HTERT RPE-1 (cell line): ENCODE measurements around the gene RHOBTB1.
"Not testable (repeated sequence)": the region's sequence is repeated elsewhere in the genome, so short reads cannot be mapped to it uniquely, and the experiment has no call there.

Source experiments
- in situ Hi-C: fragments of 300-500 bp; cut with MboI; formaldehyde crosslinking; loops from 4 replicates; pipeline ENCODE4 v1.14.3; 2020; ENCODE audit warnings: low sequenced_read_pairs

Gene RHOBTB1

DNA sequence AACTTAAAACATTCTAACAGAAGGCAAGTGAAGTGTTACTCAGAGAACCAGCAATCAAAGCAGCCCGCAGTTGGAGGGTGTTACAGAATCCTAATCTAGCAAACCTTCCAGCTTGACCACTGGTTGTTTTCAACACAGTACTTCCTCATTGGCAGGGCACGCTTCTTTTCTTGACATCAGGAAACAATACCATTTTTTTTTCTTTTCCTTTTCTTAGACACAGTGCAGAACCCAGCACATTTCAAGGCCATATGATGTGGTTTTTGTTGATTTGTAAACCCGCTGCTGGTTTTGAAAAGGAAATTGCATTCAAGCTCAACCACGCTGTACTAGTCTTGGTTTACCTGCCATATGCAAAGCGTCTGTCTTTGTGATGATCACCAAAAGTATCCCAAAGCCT is 33.4 kb downstream of the RHOBTB1 start:
- in situ Hi-C loops, result no loop called here

DNA sequence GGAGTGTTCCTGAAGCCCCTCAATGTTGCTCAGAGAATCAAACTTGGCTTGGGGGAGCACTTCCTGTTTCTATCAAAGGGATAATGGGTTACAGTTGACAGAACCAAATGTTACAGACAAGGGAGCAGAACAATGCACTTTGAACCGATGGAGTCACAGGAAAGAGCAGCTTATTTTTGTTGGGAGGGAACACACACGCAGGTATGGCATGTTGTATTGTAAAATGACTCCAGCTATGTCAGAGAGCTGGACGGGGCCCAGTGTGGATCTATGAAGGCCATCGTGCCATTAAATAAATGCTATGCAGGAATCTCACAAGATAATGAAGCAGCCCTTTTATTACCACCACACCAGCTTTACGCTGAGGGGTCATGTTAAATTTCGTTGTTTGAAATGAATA is 35.1 kb downstream of the RHOBTB1 start:
- in situ Hi-C loops, result no loop called here

DNA sequence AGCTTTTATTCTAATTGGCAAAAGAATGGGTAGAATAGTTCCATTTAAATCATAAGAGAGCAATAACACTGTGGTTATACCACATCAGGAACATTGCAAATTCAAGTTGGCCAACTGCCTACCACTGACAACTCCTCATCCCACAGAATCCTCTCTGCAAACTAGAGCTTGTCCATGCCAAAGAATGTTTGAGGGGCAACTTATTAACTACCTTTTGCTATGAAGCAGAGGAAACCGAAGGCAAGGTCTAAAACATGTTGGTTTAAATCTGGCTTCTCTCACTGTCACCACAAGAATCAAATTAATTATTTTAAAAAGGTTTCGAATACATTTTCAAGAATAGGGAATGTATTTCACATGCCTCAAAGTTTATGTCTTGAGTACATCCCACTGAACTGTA is 36.0 kb downstream of the RHOBTB1 start:
- in situ Hi-C loops, result no loop called here

DNA sequence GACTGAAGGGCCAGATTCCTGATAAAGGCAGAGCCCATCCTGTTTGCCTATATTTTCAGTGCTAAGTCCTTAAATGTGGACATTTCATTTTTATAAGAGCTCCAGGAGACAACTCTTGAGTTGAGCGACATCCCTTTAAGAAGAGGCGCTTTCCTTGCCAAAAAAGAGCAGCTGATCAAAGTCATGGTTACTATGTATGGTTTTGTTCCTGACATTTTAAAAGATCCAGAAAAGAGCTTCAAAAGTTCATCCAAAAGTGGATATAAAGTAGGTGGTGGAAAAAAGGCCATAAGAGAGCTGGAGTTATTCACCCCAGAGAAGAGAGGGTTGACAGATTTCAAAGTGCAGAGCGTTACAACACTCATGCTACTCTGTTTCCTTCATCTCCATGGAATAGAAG is 36.7 kb downstream of the RHOBTB1 start:
- in situ Hi-C loops, result no loop called here

DNA sequence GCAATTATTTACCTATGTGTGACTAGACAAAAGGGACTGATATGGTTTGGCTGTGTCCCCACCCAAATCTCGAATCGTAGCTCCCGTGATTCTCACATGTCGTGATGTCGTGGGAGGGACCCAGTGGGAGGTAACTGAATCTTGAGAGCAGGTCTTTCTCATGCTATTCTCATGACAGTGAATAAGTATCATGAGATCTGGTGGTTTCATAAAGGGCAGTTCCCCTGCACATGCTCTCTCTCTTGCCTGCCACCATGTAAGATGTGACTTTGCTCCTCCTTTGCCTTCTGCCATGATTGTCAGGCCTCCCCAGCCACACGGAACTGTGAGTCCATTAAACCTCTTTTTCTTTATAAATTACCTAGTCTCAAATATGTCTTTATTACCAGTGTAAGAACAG is 37.2 kb downstream of the RHOBTB1 start:
- in situ Hi-C loops, result not testable (repeated sequence)

DNA sequence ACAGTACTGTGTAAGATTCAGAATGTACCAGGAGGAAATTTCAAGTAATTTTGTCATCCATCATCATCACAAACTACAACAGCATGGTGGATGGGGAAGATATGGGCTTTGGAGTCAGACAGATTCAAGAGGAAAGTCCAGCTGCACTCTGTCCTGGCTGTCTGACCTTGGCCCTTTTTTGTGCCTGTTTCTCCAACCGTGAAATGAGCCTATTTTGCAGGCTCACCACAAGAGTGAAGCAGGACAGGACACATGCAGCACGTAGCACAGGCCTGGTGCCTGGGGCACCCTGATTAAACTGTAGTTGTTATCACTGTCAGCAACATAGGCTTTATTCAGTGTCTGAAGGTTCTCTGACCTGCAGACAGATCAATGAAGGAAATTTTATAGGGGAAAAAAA is 37.6 kb downstream of the RHOBTB1 start:
- in situ Hi-C loops, result no loop called here

DNA sequence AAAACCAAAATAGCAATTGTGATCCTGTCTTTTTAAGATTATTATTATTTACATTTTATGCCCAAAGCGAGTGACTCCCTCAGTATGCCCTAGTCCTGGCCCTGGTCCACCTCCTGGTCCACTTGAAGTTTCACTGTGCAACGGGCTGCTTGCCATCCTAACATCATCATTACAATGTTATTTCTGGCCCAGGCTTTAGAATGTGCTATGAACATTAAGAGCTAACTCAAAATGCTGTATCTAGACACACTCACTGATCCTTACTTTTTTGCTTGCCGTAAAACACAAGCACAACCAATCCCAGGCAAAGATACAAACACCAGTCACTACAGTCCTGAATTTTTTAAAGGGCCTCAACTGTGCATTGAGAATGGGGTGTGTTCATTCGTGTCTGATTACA is 38.4 kb downstream of the RHOBTB1 start:
- in situ Hi-C loops, result no loop called here

DNA sequence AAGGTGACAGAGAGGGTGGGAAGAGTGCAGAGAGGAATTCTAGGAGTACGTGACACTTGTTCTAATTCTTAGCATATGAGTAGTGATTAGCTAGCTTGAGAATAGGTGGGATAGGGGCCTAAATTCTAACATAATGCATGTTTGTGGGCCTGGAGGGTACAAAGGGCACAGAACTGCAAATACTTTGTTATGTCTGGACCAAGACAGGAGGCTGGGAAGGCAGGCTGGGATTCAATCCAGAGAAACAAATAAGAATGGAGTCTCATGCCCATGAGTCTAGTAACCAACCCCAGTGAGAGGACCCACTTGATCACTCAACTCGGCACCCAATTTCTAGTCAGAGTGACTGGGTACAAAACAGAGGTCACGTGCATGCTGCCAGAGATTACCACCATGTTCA is 40.9 kb downstream of the RHOBTB1 start:
- in situ Hi-C loops, result no loop called here

DNA sequence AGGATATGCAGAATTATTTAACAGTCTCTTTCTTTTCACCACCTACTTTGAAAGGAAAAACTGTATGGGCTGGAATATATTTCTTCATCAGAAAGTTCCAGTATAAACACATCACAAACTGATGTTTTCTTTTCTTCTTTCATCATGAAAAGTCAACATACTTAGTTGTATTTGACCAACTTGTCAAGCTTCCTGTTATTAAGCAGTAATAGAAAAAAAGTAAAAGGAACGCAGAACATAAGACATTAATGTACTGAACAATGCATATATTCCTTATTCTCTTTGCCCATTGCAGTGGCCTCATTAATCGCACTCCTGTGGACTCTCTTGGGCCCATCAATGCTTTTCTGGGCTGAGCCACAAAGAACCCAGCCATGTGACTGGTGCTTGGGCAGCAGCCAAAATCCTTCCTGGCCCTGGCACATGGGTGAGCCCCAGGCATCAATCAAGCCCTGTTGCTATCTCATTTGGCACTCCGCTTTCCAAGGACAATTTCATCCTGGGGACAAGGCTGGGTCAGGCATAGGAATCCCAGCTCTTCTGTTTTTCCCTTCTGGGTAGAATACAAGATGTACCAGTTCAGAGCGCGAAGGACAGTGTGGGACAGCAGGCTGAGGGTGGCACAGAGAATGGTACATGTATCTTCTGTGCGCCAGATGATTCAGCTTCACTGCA is 42.3 kb downstream of the RHOBTB1 start:
- in situ Hi-C loops, result no loop called here

DNA sequence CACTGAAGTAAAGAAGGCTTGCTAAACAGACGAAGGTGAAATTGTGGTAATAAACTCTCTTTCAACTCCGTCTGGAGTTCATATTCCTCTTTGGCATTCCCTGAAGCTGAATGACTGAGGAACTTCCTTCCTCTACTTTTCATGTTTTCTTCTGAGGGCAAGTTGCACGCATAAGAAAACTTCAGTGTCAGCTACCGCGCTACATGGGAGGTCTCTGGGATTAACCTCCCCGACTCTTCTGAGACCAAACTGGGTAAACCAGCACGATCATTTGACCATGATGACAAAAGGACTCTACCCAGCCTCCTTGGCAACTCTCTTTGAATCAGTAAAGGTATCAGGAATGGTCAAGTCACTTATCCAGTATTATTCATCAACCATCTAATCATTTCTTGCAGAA is 44.7 kb downstream of the RHOBTB1 start:
- in situ Hi-C loops, result no loop called here

DNA sequence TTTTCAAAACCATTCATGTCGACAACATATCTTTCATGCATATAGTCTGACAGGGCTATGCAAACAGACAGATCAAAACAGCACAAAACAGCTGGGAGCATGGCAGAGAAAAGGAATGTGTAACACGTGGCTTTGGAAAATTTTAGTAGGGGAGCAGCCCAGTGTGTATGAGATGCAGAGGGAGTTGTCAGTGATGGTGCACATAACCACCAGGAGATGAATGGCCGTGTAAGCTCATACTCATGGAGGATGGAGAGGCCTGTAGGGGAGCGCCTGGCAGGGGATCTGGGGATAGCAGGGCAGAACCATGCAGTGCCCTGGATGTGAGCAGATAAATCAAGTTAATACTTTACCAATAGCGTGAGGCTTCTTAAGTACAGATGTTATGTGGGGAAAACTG is 45.7 kb downstream of the RHOBTB1 start:
- in situ Hi-C loops, result no loop called here

DNA sequence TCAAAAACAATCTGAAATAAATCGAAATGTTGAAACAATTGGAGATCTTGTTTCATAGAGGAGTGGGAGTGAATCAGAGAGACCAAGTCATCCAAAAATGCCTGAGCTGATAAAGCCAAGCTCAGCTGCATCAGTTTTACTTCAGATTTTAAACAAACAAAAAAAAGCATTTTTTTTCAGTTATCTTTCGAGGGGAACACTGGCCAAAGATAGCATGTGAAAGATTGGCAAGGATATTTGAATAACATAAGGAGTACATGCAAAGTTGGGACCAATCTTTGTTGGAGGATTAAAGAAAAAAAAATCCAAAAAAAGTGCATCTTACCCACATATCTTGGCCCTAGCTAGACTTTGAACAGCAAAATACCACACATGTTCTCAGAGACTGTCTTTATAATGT is 47.2 kb downstream of the RHOBTB1 start:
- in situ Hi-C loops, result no loop called here

DNA sequence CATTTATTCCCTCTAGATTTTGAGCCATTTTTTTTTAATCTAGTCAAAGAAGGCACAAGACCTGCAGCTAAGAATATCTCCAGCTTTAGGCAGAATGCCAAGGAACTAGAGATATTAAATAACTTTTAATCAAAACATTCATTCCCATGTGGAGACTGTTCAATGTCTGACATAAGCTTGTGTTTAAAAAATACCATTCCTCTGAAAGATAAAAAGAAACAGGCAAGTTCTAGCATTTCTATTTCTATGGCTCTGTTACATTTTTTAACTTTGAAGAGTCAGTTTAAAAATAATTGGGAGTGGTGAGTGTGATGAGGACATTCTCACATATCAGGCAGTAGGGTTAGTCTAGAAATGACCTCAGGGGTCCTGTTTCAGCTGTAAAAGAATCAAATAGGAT is 48.0 kb downstream of the RHOBTB1 start:
- in situ Hi-C loops, result no loop called here

DNA sequence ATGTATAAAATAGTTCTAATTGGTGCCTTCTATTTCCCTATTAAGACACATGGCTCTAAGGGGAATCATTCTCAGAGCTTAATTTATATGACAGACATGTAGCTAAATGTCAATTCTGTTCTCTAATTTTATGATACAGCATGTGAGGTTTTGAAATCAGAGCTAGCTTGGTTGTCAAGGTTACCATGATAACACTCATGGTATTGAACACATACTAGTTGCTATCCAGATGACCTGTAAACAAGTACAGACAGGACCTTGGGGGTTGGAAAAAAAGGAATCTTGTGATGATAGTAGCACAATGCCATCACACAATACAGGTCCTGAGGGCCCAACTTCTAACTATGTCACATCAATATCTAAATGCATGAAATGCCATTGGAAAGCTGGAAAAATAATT is 49.2 kb downstream of the RHOBTB1 start:
- in situ Hi-C loops, result no loop called here

DNA sequence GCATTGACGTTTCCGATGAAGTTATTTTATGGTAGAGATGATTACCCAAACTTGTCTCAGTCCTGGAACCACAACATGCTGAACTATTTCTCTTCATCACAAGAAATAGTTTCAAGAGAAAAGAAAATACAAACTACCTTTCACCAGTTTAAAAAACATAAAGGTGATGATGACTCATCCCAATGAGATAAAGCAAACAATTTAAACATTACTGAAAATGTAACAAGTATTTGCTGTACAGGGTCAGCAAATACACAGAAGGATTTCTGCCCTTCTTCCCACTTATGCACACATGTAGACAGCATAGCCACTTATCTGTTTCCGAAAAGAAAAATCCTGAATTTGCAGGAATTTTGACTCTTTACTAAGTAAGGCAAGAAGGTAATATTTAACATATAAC is 50.8 kb downstream of the RHOBTB1 start:
- in situ Hi-C loops, result no loop called here

DNA sequence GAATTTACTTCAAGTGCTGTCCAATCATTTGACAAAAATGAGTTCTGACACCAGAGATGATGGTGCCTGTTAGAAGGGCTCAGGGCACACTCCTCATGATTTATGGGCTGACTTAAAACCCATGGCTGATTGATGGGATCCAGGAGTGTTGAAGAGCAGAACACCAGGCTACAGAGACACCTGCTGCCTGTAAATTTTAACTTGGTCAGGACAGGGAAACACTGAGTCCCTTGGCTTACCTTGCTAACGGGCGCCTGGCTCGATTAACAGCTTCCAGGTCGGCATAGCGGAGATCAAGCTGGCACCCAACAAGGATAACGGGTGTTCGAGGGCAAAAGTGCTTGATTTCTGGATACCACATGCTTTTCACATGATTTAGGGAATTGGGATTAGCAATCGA is 51.4 kb downstream of the RHOBTB1 start:
- in situ Hi-C loops, result no loop called here

DNA sequence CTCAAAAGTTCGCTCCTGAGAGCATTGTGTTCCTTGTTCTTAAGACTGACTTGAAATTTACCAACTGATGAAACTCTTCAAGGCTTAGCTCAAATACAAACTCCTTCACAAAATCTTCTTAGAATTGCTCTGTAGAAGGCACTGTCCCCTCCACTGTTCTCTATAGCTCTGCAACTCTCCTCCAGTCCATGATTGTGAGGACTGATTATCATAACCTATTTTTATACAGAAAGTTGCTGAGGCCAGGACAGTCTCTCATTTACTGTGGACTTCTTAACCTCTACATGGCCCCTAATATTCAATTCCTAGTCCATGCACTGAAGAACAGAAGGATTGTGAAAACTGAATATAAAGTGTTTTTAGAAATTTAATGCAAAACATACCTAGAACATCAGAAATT is 53.2 kb downstream of the RHOBTB1 start:
- in situ Hi-C loops, result no loop called here

DNA sequence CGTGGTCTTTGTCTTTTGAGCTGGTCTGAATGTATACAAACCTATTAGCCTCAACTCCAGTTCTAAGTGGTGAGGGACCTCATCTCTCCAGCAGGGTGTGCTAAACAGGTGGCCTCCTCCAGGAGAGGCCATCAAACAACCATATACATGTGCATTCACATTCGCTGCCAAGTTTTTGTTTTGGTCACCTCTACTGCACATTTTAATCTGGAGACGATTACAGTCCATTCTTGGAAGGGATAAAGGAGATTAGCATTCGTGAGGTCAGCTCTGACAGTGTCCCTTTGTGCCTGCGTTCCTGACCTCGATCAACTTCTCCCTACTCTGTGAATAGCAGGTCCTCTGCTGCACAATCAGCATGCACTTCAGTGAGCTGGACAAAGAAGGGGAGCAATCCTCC is 60.8 kb downstream of the RHOBTB1 start:
- in situ Hi-C loops, result no loop called here

DNA sequence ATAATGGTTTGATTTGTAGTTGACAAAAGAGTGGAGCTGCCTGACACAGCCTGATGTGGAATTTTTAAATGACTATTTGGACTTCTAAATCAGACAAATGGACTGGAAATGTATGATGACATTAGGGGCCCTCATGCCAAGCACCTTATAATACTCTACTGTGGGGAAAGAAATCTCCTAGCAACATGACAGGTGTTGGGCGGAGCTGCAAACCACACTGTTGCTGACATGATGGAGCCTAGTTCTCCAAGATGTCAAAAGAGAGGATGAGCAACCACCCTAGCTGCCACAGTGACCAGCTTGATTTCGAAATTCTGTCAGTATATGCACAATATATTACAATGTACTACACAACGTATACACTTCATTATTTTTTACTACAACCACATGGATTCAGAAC is 65.8 kb downstream of the RHOBTB1 start:
- in situ Hi-C loops, result no loop called here

DNA sequence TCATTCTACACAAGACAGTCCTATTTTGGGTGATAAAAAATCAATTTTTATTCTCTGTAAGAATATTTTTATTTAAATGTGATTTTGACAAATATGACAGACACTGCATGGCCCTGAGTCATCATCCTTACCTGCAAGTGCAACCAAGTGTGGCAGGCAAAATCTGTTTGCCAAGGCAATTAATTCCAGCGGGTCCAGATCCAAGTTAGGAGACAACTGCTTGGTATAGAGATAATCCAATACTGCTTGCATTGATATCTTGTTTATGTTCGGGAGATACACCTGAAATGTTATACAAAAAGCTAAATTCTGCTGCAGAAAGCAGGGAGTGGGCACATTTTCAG is 66.2 kb downstream of the RHOBTB1 start:
- in situ Hi-C loops, result no loop called here

DNA sequence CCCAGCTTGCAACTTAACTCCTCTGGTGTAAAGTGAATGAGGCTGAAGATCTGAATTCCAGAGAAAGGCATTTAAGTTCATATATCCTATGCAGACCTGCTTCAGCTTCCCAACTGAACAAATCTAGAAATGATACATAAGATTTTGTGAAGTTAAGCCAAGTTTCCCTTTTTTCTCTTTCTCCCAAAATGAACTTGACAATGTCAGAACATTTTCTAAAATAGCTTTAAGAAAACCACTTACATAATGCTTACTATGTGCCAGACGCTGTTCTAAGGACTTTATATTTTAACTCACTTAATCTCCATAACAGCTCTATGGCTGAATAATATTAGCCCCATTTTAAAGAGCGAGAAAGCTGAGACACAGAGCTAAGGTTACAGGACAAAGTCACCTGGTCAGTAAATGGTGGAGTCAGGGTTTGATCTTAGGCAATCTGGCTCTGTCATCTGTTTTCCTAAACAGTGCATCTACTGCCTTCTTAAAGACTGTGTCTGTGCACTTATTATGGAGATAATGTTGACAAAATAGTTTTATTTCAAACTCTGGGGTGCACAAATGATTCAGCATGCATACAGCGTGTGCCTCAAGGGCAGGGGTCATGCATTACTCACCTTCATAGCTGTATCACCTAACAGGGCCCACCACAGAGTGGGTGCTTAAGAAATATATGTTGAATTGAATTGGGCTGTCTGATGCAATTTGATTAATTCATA is 66.8 kb downstream of the RHOBTB1 start:
- in situ Hi-C loops, result no loop called here

DNA sequence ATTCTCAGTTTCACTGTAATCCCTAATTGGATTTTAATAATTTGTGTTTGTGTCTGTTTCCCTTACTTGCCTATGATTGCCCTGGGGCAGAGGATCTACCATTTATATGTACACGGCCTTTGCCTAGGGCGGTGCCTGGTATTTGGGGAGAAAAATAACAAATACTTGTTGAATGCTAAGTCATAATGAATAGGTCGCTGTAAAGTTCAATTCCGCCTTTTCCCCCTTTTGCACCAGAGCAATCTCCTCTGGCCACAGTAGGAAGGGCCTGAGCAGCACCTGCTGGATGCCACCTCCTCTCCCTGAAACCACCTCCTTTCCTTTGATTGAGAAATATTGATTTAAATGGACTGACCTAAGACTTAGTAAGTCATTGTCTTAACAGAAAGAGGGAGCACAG is 70.2 kb downstream of the RHOBTB1 start:
- in situ Hi-C loops, result no loop called here

DNA sequence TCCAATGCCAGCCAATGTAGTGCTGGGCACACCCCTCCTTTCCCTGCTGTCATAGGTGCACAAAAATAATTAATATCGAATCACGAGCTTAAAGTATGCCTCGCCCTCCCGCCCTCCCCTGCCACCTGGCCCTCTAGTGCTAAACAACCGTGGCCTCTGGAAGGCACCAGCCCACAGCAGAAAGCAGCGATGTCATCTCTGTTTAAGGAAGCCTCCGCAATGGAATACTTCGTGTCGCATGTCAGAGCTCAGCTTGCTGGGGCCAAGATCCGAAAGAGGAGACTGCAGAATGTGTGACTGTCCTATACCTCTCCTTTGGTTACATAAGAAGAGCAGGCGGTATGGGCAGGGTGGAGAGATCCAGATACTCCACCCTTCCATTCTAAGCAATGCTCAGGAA is 71.5 kb downstream of the RHOBTB1 start:
- in situ Hi-C loops, result no loop called here
